Measurements from ENCODE around the gene SNX11.
"Not testable (repeated sequence)": the region's sequence is repeated elsewhere in the genome, so short reads cannot be mapped to it uniquely, and the experiment has no call there.

Gene SNX11

DNA sequence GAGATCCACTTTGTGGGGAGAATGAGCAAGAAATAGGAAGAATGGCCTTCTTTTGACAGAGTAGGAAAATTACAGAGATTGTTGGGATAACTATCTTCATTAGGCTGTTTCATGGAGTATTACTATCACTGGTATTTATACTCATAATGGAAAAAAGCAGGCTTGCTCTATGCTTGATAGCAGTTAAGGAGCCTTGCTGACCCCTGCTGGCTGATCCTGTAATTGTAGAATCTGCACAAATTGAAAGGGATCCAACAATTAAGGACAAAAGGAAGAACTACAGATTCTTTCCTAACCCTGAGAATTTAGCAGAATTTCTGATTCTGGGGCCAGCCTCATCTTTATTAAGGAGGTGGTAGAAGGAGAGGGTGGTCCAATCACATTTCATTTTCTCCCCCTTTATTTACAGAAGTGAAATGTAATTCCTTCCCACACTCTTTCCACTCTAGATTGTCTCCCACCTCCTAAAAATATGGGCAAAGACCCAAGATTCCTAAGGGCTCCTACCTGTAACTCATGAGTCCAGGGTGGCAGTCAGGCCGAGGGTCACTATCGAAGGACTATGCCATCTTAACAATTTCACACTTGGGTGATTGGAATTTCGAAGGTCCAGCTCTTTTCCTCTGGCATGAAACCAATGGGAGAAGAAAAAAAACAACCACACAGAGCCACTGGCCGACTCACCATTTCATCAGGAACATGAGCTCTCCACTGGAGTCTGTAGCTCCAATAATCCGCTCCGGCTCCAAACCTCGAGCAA lies 33.1 kb upstream of the SNX11 start:
- no peak overlapping the region for H4K8ac ChIP-seq (ENCODE audit: low read length)
- peaks cover 18% of the 10 kb centered on the region for H3K79me1 ChIP-seq (replicated peaks; ENCODE audit: low read length, poor library complexity, severe bottlenecking)
- no peak overlapping the region for H4K91ac ChIP-seq (ENCODE audit: low read length)
- peaks cover 14% of the 10 kb centered on the region for H3K4me1 ChIP-seq (ENCODE audit: control insufficient read depth, insufficient read depth, low read depth, low read length)
- H2BK15ac ChIP-seq (ENCODE audit: low read depth, poor library complexity, severe bottlenecking): no peak overlapping the region
- WGBS: 93% methylated on average over 3 of the region's 7 CpGs
- H2BK5ac ChIP-seq (ENCODE audit: low read depth, low read length, poor library complexity, severe bottlenecking): no peak overlapping the region
- DNase-seq: peak; percentile 82
- H3K27me3 ChIP-seq (ENCODE audit: control insufficient read depth in 1 of 2, insufficient read depth in 1 of 2, low read length in 2 of 2): no peaks in the 10 kb centered on the region
- H3K36me3 ChIP-seq (ENCODE audit: control insufficient read depth in 1 of 2, insufficient read depth in 2 of 2, low read depth in 1 of 2, low read length in 2 of 2): peaks cover 20 to 51% of the 10 kb centered on the region in 2 experiments
- no peak overlapping the region for H2BK120ac ChIP-seq (ENCODE audit: low read depth, low read length)
- H3K27ac ChIP-seq (ENCODE audit: low read length, poor library complexity, severe bottlenecking): peak overlapping the region; percentile 94
- peak overlapping the region; percentile 22 for H2AK5ac ChIP-seq (ENCODE audit: low read length, severe bottlenecking)
- H3K4me2 ChIP-seq (ENCODE audit: low read length, poor library complexity, severe bottlenecking): no peak overlapping the region
- H3K4ac ChIP-seq (ENCODE audit: low read depth in 1 of 2, low read length in 2 of 2): no peak overlapping the region
- H2BK12ac ChIP-seq (ENCODE audit: low read length in 2 of 2): no peak overlapping the region
- H3K23ac ChIP-seq (ENCODE audit: low read length in 2 of 2): no peak overlapping the region
- no peak overlapping the region for H2AFZ ChIP-seq (ENCODE audit: low read depth, low read length)
- H3K18ac ChIP-seq (ENCODE audit: low read depth in 1 of 2, low read length in 2 of 2): no peak overlapping the region
- no peaks in the 10 kb centered on the region for H3K9me3 ChIP-seq (ENCODE audit: control insufficient read depth, low read length)
- no peak overlapping the region for H3K14ac ChIP-seq (ENCODE audit: low read length in 2 of 2)
- H3K4me3 ChIP-seq (ENCODE audit: insufficient read depth in 1 of 2, low read depth in 1 of 2, low read length in 2 of 2): no peak overlapping the region
- peak overlapping the region; percentile 84 for H3K9ac ChIP-seq (ENCODE audit: low read length)

GRCh38 chr17:48077152-48077551 lies 30.4 kb upstream of the SNX11 start:
- not testable (repeated sequence) for H2BK12ac ChIP-seq (ENCODE audit: low read length in 2 of 2); H3K79me1 ChIP-seq (replicated peaks; ENCODE audit: low read length, poor library complexity, severe bottlenecking); H4K8ac ChIP-seq (ENCODE audit: low read length); H3K18ac ChIP-seq (ENCODE audit: low read depth in 1 of 2, low read length in 2 of 2); H3K4me2 ChIP-seq (ENCODE audit: low read length, poor library complexity, severe bottlenecking); H3K9me3 ChIP-seq (ENCODE audit: control insufficient read depth, low read length); H3K9ac ChIP-seq (ENCODE audit: low read length); H2BK5ac ChIP-seq (ENCODE audit: low read depth, low read length, poor library complexity, severe bottlenecking); H2BK15ac ChIP-seq (ENCODE audit: low read depth, poor library complexity, severe bottlenecking); H3K23ac ChIP-seq (ENCODE audit: low read length in 2 of 2); H2AFZ ChIP-seq (ENCODE audit: low read depth, low read length); H4K91ac ChIP-seq (ENCODE audit: low read length); H3K4me3 ChIP-seq (ENCODE audit: insufficient read depth in 1 of 2, low read depth in 1 of 2, low read length in 2 of 2); H2BK120ac ChIP-seq (ENCODE audit: low read depth, low read length); DNase-seq; H2AK5ac ChIP-seq (ENCODE audit: low read length, severe bottlenecking); H3K4ac ChIP-seq (ENCODE audit: low read depth in 1 of 2, low read length in 2 of 2); H3K27me3 ChIP-seq (ENCODE audit: control insufficient read depth in 1 of 2, insufficient read depth in 1 of 2, low read length in 2 of 2); H3K14ac ChIP-seq (ENCODE audit: low read length in 2 of 2)
- Histone ChIP-seq H3K36me3 (ENCODE audit: control insufficient read depth in 1 of 2, insufficient read depth in 2 of 2, low read depth in 1 of 2, low read length in 2 of 2) (peaks cover 10 to 38% of the 10 kb centered on the region in 2 experiments), H3K27ac (ENCODE audit: low read length, poor library complexity, severe bottlenecking) (peak overlapping the region; percentile 87), H3K4me1 (ENCODE audit: control insufficient read depth, insufficient read depth, low read depth, low read length) (peaks cover 16% of the 10 kb centered on the region)
- WGBS: 94% methylated on average over 9 of the region's 10 CpGs

- H3K36me3 ChIP-seq (ENCODE audit: control insufficient read depth in 1 of 2, insufficient read depth in 2 of 2, low read depth in 1 of 2, low read length in 2 of 2): peaks cover 0 to 1% of the 10 kb centered on the region in 2 experiments
- no peak overlapping the region for H2AK5ac ChIP-seq (ENCODE audit: low read length, severe bottlenecking)
- H2BK12ac ChIP-seq (ENCODE audit: low read length in 2 of 2): no peak overlapping the region
- H3K18ac ChIP-seq (ENCODE audit: low read depth in 1 of 2, low read length in 2 of 2): no peak overlapping the region
- H3K4me2 ChIP-seq (ENCODE audit: low read length, poor library complexity, severe bottlenecking): no peak overlapping the region
- no peak overlapping the region for H4K8ac ChIP-seq (ENCODE audit: low read length)
- H3K4ac ChIP-seq (ENCODE audit: low read depth in 1 of 2, low read length in 2 of 2): no peak overlapping the region
- no peak overlapping the region for H3K4me3 ChIP-seq (ENCODE audit: insufficient read depth in 1 of 2, low read depth in 1 of 2, low read length in 2 of 2)
- H2BK15ac ChIP-seq (ENCODE audit: low read depth, poor library complexity, severe bottlenecking): no peak overlapping the region
- peaks cover 13% of the 10 kb centered on the region for H3K4me1 ChIP-seq (ENCODE audit: control insufficient read depth, insufficient read depth, low read depth, low read length)
- H2AFZ ChIP-seq (ENCODE audit: low read depth, low read length): no peak overlapping the region
- H3K27me3 ChIP-seq (ENCODE audit: control insufficient read depth in 1 of 2, insufficient read depth in 1 of 2, low read length in 2 of 2): no peaks in the 10 kb centered on the region
- H3K23ac ChIP-seq (ENCODE audit: low read length in 2 of 2): no peak overlapping the region
- H3K79me1 ChIP-seq (replicated peaks; ENCODE audit: low read length, poor library complexity, severe bottlenecking): peaks cover 2% of the 10 kb centered on the region
- no peaks in the 10 kb centered on the region for H3K9me3 ChIP-seq (ENCODE audit: control insufficient read depth, low read length)
- no peak overlapping the region for H3K27ac ChIP-seq (ENCODE audit: low read length, poor library complexity, severe bottlenecking)
- no peak for DNase-seq
- WGBS: 67% methylated on average over 3 of the region's 5 CpGs
- no peak overlapping the region for H4K91ac ChIP-seq (ENCODE audit: low read length)
- H3K9ac ChIP-seq (ENCODE audit: low read length): no peak overlapping the region
- no peak overlapping the region for H3K14ac ChIP-seq (ENCODE audit: low read length in 2 of 2)
- H2BK120ac ChIP-seq (ENCODE audit: low read depth, low read length): no peak overlapping the region
- H2BK5ac ChIP-seq (ENCODE audit: low read depth, low read length, poor library complexity, severe bottlenecking): no peak overlapping the region
Observed at GRCh38 chr17:48081858-48082257, 25.7 kb upstream of the SNX11 start.

GRCh38 chr17:48084932-48085331 lies 22.6 kb upstream of the SNX11 start:
- no peak overlapping the region for H2BK120ac ChIP-seq (ENCODE audit: low read depth, low read length)
- no peak overlapping the region for H3K18ac ChIP-seq (ENCODE audit: low read depth in 1 of 2, low read length in 2 of 2)
- no peak overlapping the region for H4K8ac ChIP-seq (ENCODE audit: low read length)
- H2AK5ac ChIP-seq (ENCODE audit: low read length, severe bottlenecking): no peak overlapping the region
- H3K27me3 ChIP-seq (ENCODE audit: control insufficient read depth in 1 of 2, insufficient read depth in 1 of 2, low read length in 2 of 2): no peaks in the 10 kb centered on the region
- no peak overlapping the region for H3K27ac ChIP-seq (ENCODE audit: low read length, poor library complexity, severe bottlenecking)
- H3K4me1 ChIP-seq (ENCODE audit: control insufficient read depth, insufficient read depth, low read depth, low read length): peaks cover 8% of the 10 kb centered on the region
- no peak overlapping the region for H2BK15ac ChIP-seq (ENCODE audit: low read depth, poor library complexity, severe bottlenecking)
- no peak overlapping the region for H3K4ac ChIP-seq (ENCODE audit: low read depth in 1 of 2, low read length in 2 of 2)
- H3K9ac ChIP-seq (ENCODE audit: low read length): no peak overlapping the region
- H3K9me3 ChIP-seq (ENCODE audit: control insufficient read depth, low read length): no peaks in the 10 kb centered on the region
- no peak overlapping the region for H3K4me3 ChIP-seq (ENCODE audit: insufficient read depth in 1 of 2, low read depth in 1 of 2, low read length in 2 of 2)
- peaks cover 2% of the 10 kb centered on the region for H3K79me1 ChIP-seq (replicated peaks; ENCODE audit: low read length, poor library complexity, severe bottlenecking)
- no peak overlapping the region for H3K4me2 ChIP-seq (ENCODE audit: low read length, poor library complexity, severe bottlenecking)
- H2AFZ ChIP-seq (ENCODE audit: low read depth, low read length): no peak overlapping the region
- no peak overlapping the region for H2BK5ac ChIP-seq (ENCODE audit: low read depth, low read length, poor library complexity, severe bottlenecking)
- no peak for DNase-seq
- H3K14ac ChIP-seq (ENCODE audit: low read length in 2 of 2): no peak overlapping the region
- no peak overlapping the region for H3K23ac ChIP-seq (ENCODE audit: low read length in 2 of 2)
- no peak overlapping the region for H2BK12ac ChIP-seq (ENCODE audit: low read length in 2 of 2)
- H3K36me3 ChIP-seq (ENCODE audit: control insufficient read depth in 1 of 2, insufficient read depth in 2 of 2, low read depth in 1 of 2, low read length in 2 of 2): no peaks in the 10 kb centered on the region
- WGBS: 79% methylated on average over 2 of the region's 2 CpGs
- no peak overlapping the region for H4K91ac ChIP-seq (ENCODE audit: low read length)
